Osteoblast (primary cell): ENCODE measurements around the gene FBXO21. TPM values are rescaled to one million over a fixed set of nuclear protein-coding genes. Genes with fewer than 3 reads are reported as not detected.

Experiments
- DNase-seq: peaks from one replicate; pipeline ENCODE4 v3.0.0; 2011; ENCODE audit warnings: low spot score, mixed read lengths; ENCODE audit not compliant: insufficient read length; ENCODE audit errors: missing footprints
- H2AFZ ChIP-seq: 2 replicates; pipeline ENCODE4 v1.6.0; 2011; ENCODE audit warnings: mild to moderate bottlenecking, low read length
- H3K27ac ChIP-seq: 2 replicates; pipeline ENCODE4 v1.5.1; 2011; ENCODE audit warnings: mild to moderate bottlenecking, low read depth, low read length, moderate library complexity
- H3K27me3 ChIP-seq: 2 replicates; pipeline ENCODE4 v1.6.0; 2012; ENCODE audit warnings: mild to moderate bottlenecking, control low read depth, inconsistent platforms, low read length, moderate library complexity; ENCODE audit not compliant: insufficient read depth
- H3K36me3 ChIP-seq: 2 replicates; pipeline ENCODE4 v1.5.1; 2011; ENCODE audit warnings: mild to moderate bottlenecking, low read length, control low read depth, moderate library complexity; ENCODE audit not compliant: insufficient read depth
- H3K4me1 ChIP-seq: 2 replicates; pipeline ENCODE4 v1.5.1; 2011; ENCODE audit warnings: mild to moderate bottlenecking, low read length, control low read depth, moderate library complexity; ENCODE audit not compliant: insufficient read depth
- H3K4me2 ChIP-seq: 2 replicates; pipeline ENCODE4 v1.6.0; 2011; ENCODE audit warnings: mild to moderate bottlenecking, low read length; ENCODE audit not compliant: insufficient read depth
- H3K4me3 ChIP-seq: fragments of 200-600 bp; sonication (generic); 3 replicates; pipeline ENCODE4 v1.5.1; 2012; ENCODE audit warnings: mild to moderate bottlenecking, low read length, inconsistent platforms; ENCODE audit not compliant: insufficient read depth
- H3K79me2 ChIP-seq: 2 replicates; pipeline ENCODE4 v1.6.0; 2012; ENCODE audit warnings: mild to moderate bottlenecking, low read length, control low read depth, inconsistent platforms; ENCODE audit not compliant: insufficient read depth
- H3K9me3 ChIP-seq: 2 replicates; pipeline ENCODE4 v1.5.1; 2011; ENCODE audit warnings: low read depth, low read length, control low read depth
- H4K20me1 ChIP-seq: 2 replicates; pipeline ENCODE4 v1.6.0; 2012; ENCODE audit warnings: mild to moderate bottlenecking, low read length, control low read depth; ENCODE audit not compliant: insufficient read depth
- CTCF ChIP-seq: IDR thresholded peaks from 2 replicates; pipeline ENCODE4 v1.5.1; 2011; ENCODE audit warnings: mild to moderate bottlenecking, low read depth, low read length, moderate library complexity; ENCODE audit errors: extremely low read depth
- total RNA-seq: library from RNA; depleted of rRNA; stranded (reverse); fragments of >200 nt; gene quantifications from 2 replicates; pipeline ENCODE4 v1.2.3, GENCODE V29; 2012

FBXO21 gene
- total RNA-seq, 1 donor, result 81.1 TPM

DNA sequence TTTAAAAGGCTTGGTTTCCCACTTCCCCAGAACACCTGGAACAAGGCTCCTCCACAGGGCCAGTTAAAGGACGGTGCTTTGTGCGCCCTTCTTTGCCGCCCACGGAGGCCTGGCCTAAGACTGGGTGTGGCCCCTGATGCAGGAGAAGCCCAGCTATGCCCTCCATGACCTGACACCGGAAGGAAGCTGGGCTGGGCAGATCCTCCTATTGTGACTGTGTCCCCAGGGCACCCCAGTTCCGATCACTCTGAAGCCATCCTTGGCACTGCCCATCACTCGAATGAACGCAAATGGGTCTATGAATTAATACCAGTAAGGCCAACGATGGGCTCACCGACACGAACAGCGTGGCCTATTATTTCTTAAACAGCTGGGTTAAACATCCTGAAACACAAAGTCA lies 42.6 kb downstream of the FBXO21 start:
- H3K36me3 ChIP-seq, result peaks cover 29% of the 10 kb centered on the region
- no peaks in the 10 kb centered on the region for H3K27me3 ChIP-seq
- H3K9me3 ChIP-seq, result no peaks in the 10 kb centered on the region
- H3K4me3 ChIP-seq, result no peak overlapping the region
- no peak overlapping the region for H2AFZ ChIP-seq
- no peak for TF ChIP-seq CTCF
- peaks cover 3% of the 10 kb centered on the region for H4K20me1 ChIP-seq
- H3K27ac ChIP-seq, result no peak overlapping the region
- no peaks in the 10 kb centered on the region for H3K79me2 ChIP-seq
- no peak for DNase-seq
- no peak overlapping the region for H3K4me2 ChIP-seq
- H3K4me1 ChIP-seq, result peaks cover 7% of the 10 kb centered on the region

DNA sequence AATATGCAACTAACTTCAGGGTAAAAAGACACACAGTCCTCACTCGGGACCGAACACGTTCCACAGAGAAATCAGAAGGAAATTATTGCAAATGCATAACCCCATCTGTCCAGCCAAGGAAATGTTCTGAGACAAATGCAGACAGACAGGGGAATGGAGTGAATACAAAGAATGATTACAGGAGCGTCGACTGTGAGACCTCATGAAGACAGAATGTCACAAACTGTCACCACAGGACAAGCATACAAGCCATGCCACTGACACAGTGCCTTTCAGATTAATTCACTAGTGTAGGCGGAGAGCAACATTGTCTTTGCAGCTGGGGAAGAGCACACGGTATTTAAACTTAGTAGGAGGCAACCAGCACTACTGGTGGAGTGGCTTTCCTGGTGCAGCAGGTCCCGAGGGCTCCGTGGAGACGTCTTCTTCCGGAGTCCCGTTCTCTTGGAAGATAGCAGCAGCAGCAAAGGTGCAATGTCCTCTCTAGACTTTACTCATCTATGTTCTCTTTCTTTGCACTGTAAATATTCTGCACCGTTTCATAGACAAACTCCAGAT lies 44.6 kb downstream of the FBXO21 start:
- Histone ChIP-seq H3K27ac (no peak overlapping the region), H4K20me1 (peaks cover 3% of the 10 kb centered on the region), H3K4me3 (no peak overlapping the region), H3K9me3 (no peaks in the 10 kb centered on the region), H3K36me3 (peaks cover 28% of the 10 kb centered on the region), H3K4me2 (no peak overlapping the region), H3K79me2 (no peaks in the 10 kb centered on the region), H3K27me3 (no peaks in the 10 kb centered on the region), H2AFZ (no peak overlapping the region), H3K4me1 (peaks cover 7% of the 10 kb centered on the region)
- TF ChIP-seq CTCF, result no peak
- peak; percentile 18 for DNase-seq

- Histone ChIP-seq H3K4me1 (peaks cover 7% of the 10 kb centered on the region), H4K20me1 (peaks cover 3% of the 10 kb centered on the region), H3K9me3 (no peaks in the 10 kb centered on the region), H3K79me2 (no peaks in the 10 kb centered on the region), H3K36me3 (peaks cover 23% of the 10 kb centered on the region), H2AFZ (no peak overlapping the region), H3K27me3 (no peaks in the 10 kb centered on the region), H3K4me3 (no peak overlapping the region), H3K27ac (no peak overlapping the region), H3K4me2 (no peak overlapping the region)
- no peak for TF ChIP-seq CTCF
- peak; percentile 17 for DNase-seq
These were observed 45.7 kb downstream of the FBXO21 start for GRCh38 chr12:117144599-117144998.

GRCh38 chr12:117143008-117143532 lies 47.2 kb downstream of the FBXO21 start:
- DNase-seq, result no peak
- peaks cover 3% of the 10 kb centered on the region for H4K20me1 ChIP-seq
- H3K79me2 ChIP-seq, result no peaks in the 10 kb centered on the region
- H2AFZ ChIP-seq, result no peak overlapping the region
- peaks cover 21% of the 10 kb centered on the region for H3K36me3 ChIP-seq
- no peak for TF ChIP-seq CTCF
- no peak overlapping the region for H3K4me3 ChIP-seq
- no peaks in the 10 kb centered on the region for H3K9me3 ChIP-seq
- H3K4me1 ChIP-seq, result no peaks in the 10 kb centered on the region
- no peak overlapping the region for H3K4me2 ChIP-seq
- no peaks in the 10 kb centered on the region for H3K27me3 ChIP-seq
- no peak overlapping the region for H3K27ac ChIP-seq
